ENCODE measurements around the gene ZBTB42. TPM values are rescaled to one million over a fixed set of nuclear protein-coding genes. Genes with fewer than 3 reads are reported as not detected.

ZBTB42 gene
- total RNA-seq, 1 experiment from 2014 or later, result 6.1 TPM

DNA sequence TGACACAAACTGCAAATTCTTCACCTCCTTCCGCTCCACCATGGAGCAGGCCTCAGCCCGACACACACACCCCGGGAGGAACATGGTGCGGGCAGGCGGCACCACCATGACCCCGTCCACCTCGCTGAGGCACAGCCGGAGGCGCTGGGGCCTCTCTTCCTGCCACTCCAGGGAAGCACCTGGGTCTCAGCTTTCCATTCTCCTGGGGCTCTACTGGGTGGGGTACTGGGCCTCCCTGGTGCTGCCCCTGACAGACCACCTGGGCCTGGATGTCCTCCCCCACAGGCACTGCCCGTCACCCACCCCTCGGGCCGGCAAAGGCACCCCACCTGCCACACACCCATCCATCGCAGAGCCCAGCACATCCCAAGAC, 15.2 kb upstream of the ZBTB42 start:
- H2BK20ac ChIP-seq (ENCODE audit: low read depth, low read length, poor library complexity, severe bottlenecking), result no peak overlapping the region
- no peak overlapping the region for H4K8ac ChIP-seq (replicated peaks; ENCODE audit: insufficient read length, low read depth, low read length)
- TF ChIP-seq, protein P1, sequence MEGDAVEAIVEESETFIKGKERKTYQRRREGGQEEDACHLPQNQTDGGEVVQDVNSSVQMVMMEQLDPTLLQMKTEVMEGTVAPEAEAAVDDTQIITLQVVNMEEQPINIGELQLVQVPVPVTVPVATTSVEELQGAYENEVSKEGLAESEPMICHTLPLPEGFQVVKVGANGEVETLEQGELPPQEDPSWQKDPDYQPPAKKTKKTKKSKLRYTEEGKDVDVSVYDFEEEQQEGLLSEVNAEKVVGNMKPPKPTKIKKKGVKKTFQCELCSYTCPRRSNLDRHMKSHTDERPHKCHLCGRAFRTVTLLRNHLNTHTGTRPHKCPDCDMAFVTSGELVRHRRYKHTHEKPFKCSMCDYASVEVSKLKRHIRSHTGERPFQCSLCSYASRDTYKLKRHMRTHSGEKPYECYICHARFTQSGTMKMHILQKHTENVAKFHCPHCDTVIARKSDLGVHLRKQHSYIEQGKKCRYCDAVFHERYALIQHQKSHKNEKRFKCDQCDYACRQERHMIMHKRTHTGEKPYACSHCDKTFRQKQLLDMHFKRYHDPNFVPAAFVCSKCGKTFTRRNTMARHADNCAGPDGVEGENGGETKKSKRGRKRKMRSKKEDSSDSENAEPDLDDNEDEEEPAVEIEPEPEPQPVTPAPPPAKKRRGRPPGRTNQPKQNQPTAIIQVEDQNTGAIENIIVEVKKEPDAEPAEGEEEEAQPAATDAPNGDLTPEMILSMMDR (conservative IDR thresholded peaks at IDR 0.05), result no peak
- no CpG with 5 or more reads among the region's 13 CpGs for WGBS (ENCODE audit: extremely low coverage, insufficient read length, low lambda C conversion rate)
- no peak overlapping the region for H4K5ac ChIP-seq (ENCODE audit: insufficient read length, low read depth, low read length)
- no peaks in the 10 kb centered on the region for H3K27me3 Mint-ChIP-seq (ENCODE audit: low read depth)
- no peaks in the 10 kb centered on the region for H3K27me3 ChIP-seq (ENCODE audit: insufficient read depth, low read length)
- H2BK120ac ChIP-seq (ENCODE audit: low read depth, low read length, poor library complexity, severe bottlenecking), result no peak overlapping the region
- H3K14ac ChIP-seq (ENCODE audit: insufficient read depth, low read length), result no peak overlapping the region
- H3K4me1 ChIP-seq (ENCODE audit: insufficient read depth, low read length), result no peaks in the 10 kb centered on the region
- no peaks in the 10 kb centered on the region for H3K4me1 Mint-ChIP-seq
- no peak for DNase-seq
- H3K9me3 ChIP-seq (ENCODE audit: control insufficient read depth, low read depth, low read length), result no peaks in the 10 kb centered on the region
- no peak overlapping the region for H2AFZ ChIP-seq (ENCODE audit: low read length)
- no peak overlapping the region for H3K4me2 ChIP-seq (ENCODE audit: insufficient read depth, insufficient read length, low read length)
- no peak overlapping the region for H3K4ac ChIP-seq (ENCODE audit: low read depth, low read length)
- no peak overlapping the region for H2BK5ac ChIP-seq (ENCODE audit: insufficient read length, low read length)
- H3K56ac ChIP-seq (ENCODE audit: insufficient read length, low read depth, low read length), result no peak overlapping the region
- no peak overlapping the region for H3K18ac ChIP-seq (ENCODE audit: insufficient read length, low read depth, low read length)
- H3K27ac Mint-ChIP-seq, result peak overlapping the region in 1 of 3 experiments; percentile 35; a peak in 1 of 7 replicates
- H3K9me3 Mint-ChIP-seq, result no peaks in the 10 kb centered on the region
- no peaks in the 10 kb centered on the region; the same call in 1 of the 2 replicates for H3K79me2 ChIP-seq (ENCODE audit: insufficient read depth, low read length)
- H3T11ph ChIP-seq (ENCODE audit: low read length), result no peak overlapping the region
- H4K91ac ChIP-seq (ENCODE audit: insufficient read length, low read depth, low read length), result no peak overlapping the region
- no peak overlapping the region for H2AK5ac ChIP-seq (ENCODE audit: insufficient read length, low read length)
- no peaks in the 10 kb centered on the region for H3K23me2 ChIP-seq (ENCODE audit: insufficient read length, low read depth, low read length, poor library complexity, severe bottlenecking)
- no peaks in the 10 kb centered on the region for H4K20me1 ChIP-seq (ENCODE audit: control insufficient read depth, insufficient read depth, insufficient read length)
- no peak overlapping the region for H3K27ac ChIP-seq (ENCODE audit: insufficient read length, low read depth, low read length)
- H3K36me3 Mint-ChIP-seq (ENCODE audit: insufficient read depth in 1 of 3, low read depth in 3 of 3), result peaks cover 0 to 12% (median 5%) of the 10 kb centered on the region in 3 experiments; a peak in 2 of 7 replicates
- no peak overlapping the region for H2BK12ac ChIP-seq (ENCODE audit: insufficient read length, low read depth, low read length)
- H3K4me3 Mint-ChIP-seq, result no peak overlapping the region
- no peak overlapping the region for H3K23ac ChIP-seq (ENCODE audit: insufficient read length, low read depth, low read length)
- H3K9ac ChIP-seq (ENCODE audit: extremely low read depth, insufficient read length, low read length), result no peak overlapping the region
- H3K79me1 ChIP-seq (ENCODE audit: insufficient read depth, low read depth, low read length, poor library complexity, severe bottlenecking), result no peaks in the 10 kb centered on the region
- H2BK15ac ChIP-seq (ENCODE audit: low read depth, low read length), result no peak overlapping the region
